HG03196 (cell line): Measurements from ENCODE around the gene GPX4.

Experiments used
- ATAC-seq: cut with Tn5 transposase; IDR thresholded peaks from one replicate; pipeline ENCODE4 v1.9.1; 2021; ENCODE audit not compliant: unreplicated experiment

The GPX4 gene

DNA sequence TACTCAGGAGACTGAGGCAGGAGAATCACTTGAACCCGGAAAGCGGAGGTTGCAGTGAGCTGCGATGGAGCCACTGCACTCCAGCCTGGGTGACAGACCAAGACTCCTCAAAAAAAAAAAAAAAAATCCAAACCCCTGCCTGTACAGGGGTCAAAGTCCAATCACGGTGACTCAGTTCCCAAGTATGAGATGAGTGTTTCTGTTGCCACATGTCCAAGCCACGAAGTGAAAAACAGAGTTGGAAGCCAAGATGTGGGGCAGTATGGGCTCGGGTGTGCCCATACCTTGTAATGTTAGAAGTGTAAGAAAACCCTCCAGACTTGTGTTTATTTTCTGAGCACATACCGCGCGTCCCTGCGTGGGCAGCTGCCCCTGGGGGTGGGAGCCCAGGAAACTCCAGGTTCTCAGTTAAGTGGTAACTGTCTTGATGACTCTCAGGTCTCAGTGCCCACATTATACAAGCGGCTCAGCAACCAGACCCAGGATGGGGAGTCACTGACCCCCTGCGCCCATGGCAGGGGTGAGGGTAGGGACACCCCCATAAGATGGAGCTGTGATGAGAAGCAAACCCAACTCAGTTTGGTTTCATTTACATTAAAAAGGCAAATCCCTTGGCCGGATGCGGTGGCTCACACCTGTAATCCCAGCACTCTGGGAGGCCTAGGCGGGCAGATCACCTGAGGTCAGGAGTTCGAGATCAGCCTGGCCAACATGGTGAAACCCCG lies 1.2 kb upstream of the GPX4 start:
- ATAC-seq: peak; percentile 21

DNA sequence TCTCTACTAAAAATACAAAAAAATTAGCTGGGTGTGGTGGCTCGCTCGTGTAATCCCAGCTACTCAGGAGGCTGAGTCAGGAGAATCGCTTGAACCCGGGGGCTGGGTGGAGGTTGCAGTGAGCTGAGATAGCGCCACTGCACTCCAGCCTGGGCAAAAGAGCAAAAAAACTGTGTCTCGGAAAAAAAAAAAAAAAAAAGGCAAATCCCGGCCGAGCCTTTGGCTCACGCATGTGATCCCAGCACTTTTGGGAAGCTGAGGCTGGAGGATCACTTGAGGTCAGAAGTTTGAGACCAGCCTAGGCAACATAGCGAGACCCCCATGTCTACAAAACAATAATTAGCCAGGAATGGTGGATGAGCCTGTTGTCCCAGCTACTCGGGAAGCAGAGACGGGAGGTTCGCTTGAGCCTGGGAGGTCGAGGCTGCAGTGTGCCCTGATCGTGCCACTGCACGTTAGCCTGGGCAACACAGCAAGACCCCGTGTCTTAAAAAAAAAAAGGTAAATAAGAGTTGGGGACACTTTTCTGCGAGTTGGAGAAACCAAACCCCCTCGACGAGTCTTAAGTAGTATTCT lies 574 bp upstream of the GPX4 start:
- no peak for ATAC-seq

DNA sequence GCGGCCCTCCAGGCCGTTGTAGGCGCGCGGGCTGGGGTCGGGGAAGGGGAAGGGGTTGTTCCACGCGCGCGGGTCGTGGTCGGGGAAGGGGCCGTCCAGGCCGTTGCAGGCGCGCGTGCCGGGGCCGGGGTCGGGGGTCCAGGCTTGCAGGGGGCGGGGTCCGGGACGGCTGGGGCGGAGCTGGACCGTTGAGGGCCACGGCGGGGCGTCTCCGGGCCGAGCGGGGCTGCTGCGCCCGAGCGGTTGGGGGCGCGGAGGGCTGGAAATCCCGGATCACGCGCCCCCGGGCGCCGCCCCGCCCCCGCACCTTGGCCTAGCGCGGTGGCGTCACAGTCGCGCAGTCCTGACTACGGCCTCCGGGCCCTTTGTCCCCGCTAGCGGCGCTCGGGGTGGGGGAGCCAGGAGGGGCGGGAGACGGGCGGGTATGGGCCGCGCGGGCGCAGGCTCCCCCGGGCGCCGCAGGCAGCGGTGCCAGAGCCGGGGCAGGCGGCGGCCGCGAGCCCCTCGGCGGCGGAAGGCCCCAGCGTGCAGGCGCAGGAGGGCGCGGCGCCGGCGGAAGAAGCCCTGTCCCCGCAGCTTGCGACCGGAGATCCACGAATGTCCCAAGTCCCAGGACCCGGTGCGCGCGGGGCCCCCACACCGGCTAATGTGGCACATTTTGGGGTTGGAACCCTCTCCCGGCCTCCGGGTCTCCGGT lies 665 bp downstream of the GPX4 start:
- peak; percentile 28 for ATAC-seq

DNA sequence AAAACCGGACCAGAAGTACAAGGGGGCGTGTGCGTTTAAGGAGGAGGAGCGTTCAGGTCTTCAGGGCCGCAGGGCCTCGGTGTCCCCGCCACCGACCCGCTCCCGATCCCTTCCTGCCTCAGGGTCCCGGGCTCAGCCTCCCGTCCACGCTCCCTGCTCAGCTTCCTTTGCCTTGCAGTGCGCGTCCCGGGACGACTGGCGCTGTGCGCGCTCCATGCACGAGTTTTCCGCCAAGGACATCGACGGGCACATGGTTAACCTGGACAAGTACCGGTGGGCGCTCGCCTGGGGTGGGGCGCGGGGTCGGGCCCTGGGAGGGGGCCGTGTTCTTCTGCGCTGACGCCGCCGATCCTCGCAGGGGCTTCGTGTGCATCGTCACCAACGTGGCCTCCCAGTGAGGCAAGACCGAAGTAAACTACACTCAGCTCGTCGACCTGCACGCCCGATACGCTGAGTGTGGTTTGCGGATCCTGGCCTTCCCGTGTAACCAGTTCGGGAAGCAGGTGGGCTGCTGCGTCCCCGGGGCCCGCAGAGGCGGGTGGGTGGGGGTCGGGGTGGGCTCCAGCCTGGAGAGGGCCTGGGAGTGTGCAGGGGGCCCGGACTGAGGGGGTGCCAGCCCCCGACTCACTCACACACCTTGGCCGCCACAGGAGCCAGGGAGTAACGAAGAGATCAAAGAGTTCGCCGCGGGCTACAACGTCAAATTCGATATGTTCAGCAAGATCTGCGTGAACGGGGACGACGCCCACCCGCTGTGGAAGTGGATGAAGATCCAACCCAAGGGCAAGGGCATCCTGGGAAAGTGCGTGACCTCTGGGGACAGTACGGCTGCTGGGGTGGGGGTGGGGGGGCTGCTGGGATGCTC lies 1.4 kb downstream of the GPX4 start:
- ATAC-seq: no peak

DNA sequence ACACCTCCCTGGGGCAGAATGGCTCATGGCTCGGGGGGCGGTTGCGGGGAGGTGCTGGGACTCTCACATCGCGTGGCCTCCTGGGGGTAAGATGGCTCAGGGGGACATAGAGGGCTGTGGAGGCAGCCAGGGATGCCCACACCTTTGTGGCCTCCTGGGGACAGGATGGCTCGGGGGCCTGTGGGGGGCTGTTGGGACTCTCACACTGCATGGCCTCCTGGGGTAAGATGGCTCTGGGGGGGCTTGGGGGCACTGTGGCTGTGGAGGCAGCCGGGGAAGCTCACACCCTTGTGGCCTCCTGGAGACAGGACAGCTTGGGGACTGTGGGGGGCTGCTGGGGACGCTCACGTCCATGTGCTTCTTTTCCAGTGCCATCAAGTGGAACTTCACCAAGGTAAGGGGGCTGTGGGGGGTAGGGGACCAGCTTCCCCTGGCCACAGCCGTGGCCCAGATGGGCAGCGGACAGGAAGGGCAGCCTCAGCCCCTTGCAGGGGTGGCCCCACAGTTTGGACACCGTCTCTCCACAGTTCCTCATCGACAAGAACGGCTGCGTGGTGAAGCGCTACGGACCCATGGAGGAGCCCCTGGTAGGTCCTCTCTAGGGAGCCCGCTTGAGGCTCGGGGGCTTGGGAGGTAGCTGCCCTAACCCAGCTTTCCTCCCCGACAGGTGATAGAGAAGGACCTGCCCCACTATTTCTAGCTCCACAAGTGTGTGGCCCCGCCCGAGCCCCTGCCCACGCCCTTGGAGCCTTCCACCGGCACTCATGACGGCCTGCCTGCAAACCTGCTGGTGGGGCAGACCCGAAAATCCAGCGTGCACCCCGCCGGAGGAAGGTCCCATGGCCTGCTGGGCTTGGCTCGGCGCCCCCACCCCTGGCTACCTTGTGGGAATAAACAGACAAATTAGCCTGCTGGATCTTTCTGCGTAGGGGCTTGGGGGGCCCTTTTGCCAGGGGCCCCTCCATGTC lies 2.4 kb downstream of the GPX4 start:
- no peak for ATAC-seq

DNA sequence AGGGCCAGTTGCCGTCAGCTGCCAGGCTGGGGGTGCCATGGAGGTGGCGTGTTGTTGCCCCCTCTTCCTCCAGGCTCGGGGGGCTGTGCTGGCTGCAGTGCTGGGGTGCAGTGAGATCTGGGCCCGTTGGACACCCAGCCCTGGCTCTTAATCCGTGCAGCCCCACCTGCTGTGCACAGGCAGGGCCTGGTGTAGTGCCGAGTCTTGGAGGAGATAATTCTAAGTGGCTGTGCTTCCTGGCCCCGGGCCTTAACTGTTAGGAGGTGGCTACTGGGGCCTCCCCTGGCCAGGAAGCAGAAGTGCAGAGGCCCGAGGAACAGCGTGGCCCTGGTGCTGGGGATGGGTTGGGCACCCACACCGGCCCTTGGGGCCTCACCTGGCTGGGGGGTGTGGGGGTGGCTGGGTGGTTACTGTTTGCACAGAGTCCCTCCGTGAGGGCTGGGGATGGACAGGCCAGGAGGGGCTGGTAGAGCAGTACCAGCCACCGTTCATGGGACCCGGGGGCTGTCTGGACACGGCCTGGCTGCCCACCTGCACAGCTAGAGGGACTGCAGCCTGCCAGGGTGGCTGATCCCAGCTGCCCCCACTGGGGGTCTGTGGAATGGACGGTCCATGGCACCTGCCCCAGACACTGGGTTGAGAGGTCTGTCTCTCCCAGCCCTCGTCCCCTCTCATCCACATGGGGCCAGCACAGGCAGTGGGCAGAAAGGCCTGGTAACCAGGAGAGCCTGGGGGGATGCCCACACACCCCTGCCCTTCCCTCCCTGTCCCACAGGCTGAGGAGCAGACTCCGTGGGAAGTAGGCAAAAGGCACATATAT lies 3.3 kb downstream of the GPX4 start:
- ATAC-seq: no peak

DNA sequence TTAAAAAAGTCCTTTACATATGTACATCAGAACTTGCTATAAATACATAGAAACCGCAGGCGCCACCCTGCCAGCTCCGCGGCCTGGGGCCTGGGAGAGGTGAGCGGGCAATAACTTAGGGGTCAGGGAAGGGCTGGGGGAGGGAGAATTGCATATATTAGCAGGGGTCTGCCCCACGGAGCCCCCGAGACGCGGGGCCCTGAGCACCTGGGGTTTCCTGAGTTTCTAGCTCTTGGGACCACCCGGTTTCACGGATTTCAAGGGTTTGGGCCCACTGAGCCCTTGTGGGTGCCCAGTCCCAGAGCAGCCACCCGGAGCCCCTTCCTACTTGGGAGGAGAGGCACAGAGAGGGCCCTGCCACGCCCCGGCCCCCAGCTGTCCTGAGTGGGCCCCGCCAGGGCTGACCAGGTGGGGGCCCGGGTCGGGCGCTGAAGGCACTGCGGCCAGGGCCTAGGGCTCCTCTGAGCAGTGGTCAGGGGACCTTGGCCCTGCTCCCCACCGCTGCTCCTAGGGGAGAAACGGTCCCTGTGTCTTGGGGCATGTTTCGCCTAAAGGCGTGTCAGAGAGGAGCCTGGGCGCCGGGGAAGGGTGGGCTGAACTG lies 4.0 kb downstream of the GPX4 start:
- ATAC-seq: no peak

DNA sequence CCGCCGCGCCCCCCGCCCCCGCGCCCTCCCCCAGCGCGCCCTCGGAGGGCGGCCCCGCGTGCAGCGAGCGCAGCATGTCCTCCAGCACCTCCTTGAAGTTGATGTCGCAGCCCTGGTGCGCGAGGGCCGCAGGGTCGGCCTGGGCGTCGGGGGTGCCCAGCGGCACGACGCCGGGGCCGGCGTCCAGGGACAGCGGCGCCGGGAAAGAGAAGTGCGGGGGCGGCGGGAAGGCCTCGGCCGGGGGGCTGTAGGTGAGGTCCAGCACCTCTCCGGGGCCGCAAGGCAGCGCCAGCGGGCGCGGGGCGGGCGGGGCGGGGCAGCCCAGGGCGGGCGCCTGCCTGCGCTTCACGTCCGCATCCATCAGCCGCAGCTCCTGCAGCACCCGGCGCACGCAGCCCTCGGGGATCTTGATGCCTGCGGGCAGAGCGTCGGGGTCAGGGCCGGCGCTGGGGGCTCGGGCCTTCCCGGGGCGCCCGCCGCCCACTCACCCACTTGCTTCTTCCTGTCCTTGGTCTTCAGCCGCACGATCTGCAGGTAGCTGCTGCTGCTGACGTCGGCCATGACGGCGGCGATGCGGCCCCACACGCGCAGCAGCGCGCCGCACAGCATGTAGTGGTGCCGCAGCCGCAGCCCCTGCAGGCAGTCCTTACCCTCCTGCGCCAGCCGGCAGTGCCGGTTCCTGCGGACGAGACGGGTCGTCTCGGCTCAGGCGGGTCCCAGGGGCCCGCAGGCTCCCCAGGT lies 4.7 kb downstream of the GPX4 start:
- no peak for ATAC-seq

DNA sequence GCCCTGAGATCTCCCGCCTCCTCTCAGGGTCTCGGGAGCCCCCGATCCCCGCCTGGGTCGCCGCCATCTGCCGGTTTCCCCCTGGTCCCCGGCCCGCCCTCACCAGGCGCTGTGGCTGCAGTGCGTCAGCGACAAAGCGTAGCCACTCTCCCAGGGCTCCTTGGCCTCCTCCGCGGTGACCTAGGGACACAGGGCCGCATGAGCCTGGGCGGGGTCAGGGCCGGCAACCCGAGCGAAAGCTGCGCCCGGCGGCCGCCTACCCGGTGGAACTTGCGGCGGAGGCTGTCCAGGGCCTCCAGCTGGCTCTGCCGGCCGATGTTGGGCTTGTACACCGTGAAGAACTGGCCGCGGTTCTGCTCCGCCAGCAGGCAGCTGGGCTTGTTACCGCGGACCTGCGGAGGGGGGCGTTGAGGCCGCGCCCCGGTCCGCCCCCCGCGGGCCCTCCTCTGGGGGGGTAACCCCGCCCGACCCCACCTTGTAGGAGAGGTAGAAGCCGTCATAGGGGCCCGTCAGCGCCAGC lies 5.3 kb downstream of the GPX4 start:
- ATAC-seq: no peak

DNA sequence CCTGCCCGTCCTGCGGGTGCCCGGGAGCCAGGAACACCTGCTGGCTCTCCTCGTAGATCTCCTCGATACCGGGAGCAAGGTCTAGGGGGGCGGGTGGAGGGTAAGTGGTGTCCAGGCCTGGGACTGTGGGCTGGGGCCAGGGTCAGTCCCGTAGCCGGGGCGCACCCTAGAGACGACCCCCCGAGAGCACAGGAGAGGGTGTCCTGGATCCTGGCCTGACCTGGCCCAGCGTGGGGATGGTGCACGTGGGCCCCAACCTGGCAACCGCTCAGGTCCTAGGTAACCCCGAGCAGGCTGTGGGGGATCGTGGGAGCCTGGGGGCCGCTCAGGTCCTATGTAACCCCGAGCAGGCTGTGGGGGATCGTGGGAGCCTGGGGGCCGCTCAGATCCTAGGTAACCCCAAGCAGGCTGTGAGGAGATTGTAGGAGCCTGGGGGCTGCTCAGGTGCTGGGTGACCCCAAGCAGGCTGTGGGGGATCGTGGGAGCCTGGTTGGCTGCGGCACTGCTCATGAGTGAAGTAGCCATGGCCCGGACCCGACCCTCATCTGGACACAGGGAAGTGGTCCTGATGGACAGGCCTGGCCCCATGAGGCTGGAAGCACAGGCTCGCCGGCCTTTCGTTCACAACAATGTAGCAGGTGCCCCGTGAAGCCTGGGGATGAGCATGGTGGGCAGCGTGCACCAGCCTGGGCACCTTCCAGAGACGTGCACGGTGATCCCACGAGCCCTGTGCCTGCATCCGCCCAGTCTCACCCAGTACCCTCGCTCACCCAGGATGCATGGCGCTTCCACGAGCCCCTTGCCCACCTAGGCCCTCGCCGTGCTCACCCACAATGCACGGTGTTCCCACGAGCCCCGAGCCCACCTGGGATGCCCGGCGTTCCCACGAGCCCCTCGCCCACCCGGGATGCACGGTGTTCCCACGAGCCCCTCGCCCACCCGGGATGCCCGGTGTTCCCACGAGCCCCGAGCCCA lies 6.2 kb downstream of the GPX4 start:
- no peak for ATAC-seq

DNA sequence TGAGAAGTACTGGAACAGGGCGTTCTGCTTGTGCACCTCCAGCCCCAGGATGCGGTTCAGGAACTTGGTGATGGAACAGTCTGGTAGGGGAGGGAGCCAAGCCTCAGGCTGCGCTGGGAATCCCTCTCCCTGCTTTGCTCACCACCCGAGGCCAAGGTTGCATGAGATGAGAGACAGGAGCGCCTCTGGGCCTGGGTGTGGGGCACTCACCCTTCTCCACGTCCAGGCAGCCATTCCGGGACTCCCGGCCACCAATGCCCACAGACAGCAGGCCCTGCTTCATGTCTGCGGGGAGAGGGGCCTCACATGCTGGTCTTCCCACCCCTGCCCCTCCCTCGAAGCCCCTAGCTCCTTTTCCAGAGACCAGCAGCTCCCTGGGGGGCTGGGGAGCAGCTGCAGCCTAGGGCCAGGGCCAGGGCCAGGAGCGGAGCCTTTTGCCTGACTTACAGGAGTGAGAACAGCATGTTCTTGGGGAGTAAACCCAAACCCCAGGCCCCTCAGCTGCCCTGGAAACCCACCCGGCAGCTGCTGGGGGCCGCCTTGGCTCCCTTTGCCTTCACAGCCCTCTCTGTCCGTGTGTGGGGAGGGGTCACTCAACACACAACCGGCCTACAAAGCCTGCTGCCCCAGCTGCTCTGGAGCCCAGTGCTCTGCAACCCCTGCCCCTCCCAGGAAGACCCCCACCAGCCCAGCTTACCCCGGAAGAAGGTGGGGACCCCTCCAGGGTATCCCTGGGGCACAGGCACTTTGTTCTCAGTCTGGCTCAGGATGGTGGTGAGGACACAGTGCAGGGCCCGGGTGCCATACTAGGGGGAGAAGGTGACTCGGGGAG lies 7.2 kb downstream of the GPX4 start:
- ATAC-seq: no peak

DNA sequence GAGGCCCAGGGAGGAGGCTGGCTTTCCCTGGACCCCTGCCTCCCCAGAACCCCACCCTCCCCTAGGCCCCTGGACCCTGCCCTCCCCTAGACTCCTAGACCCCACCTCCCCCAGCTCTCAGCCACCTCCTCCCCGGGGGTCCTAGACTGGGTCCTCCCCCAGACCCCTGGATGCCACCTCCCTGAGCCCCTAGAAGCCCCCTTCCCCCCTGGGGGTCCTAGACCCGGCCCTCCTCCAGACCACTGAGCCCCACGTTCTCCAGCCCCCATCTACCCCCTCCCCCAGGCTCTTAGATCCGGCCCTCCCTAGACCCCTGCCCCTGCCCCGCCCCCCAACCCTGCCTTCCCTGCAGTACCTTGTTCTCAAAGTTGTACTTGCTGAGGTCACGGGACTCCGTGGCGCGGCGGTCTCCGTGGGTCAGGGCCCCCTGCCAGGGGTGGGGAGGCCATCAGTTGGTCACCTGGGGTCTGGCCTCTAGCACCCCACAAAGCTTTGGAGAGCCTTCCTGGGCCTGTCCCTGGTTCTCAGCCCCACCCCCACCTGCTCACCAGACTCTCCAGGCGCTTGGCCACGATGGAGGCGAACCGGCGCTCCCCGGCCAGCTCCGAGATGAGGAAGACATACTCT lies 8.0 kb downstream of the GPX4 start:
- ATAC-seq: no peak

DNA sequence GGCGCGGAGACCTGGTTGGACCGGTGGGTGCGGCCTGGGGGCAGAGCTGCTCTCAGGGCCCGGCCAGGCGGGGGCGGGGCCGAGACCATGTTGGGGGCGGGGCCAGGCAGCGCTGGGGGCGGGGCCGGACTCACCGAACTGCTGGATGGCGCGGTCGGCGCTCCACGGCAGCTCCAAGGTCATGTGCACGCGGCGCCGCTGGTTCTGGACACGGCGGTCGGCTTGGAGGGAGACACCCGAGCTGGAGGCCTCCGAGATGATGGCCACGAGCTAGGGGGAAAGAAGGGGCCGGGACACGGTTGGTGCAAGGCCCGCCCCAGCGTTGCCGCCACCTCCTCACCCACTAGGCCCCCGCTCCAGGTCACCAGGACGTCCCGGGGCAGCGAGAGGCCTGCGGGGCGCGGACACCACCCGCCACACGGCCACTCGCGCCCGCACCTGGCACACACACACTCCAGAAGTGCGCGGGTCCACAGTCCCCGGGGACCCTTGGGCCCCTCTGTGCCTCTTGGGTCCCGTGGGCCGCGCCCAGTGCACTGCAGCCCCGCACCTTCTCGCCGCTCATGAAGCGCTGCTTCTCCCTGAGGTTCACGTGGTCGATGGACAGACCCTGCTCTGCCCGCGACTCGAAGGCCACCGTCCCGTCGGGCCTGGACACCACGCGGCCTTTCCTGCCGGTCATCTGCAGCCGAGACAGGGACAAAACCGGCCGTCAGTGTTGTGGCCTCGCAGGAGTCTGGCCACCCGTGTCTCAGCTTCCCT lies 8.7 kb downstream of the GPX4 start:
- ATAC-seq: no peak

DNA sequence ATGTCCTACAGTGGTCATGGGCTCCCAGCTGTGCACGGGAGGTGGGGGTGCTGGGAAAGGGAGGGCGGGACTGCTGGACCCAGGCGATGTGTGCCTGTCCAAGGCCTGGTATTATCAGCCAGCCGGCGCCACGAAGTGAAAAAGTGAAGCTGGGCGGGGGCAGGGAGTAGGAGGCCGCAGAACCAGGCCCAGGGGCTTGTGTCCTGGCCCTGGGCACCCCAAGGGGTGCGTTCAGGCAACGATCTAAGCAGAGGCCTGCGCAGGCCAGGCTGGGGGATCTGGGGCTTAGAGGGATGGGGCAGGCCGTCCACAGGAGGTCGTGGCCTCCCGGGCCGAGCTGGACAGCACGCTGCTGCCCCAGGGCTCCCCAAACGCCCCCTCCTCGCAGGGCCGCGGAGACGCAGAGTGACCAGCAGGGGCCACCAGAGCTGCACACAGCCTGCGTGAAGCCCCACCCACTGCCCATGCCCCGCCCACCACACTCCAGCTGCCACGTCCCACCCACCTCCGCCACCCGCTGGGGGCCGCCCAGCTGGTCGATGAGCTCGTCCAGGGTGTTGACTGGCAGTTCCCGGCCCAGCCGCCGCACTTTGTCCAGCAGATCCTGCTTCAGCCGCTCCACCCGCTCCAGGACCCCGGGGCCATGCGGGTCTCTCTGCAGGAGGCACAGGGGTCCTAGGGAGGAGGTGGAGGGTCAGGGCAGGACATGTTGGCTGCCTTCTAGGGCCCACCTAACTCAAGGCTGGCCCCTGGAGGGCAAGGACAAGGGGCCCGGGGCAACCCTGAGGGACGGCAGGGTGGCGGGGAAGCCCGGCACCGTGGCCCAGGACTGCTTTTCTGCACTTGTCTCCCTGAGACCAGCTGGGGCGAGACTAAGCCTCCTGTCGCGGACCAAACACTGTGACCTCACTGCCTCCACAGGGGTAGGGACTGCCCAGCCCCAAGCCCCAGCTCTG lies 9.5 kb downstream of the GPX4 start:
- peak; percentile 45 for ATAC-seq
